ENCODE data around the gene ACSL3. TPM values are rescaled to one million over a fixed set of nuclear protein-coding genes. Genes with fewer than 3 reads are reported as not detected.

ACSL3 gene
- total and polyA plus RNA-seq, 2 donors (not counting 3 experiments of a cell fraction or from before 2014, with no cell fraction given), result 58.7 to 139 TPM

GRCh38 chr2:222837643-222838056, 23.2 kb upstream of the ACSL3 start:
- dilution Hi-C loops (cut with MboI; ENCODE audit: extremely low pct_ligation_motif_present, low sequenced_read_pairs) (no loop called here), intact Hi-C loops (cut with micrococcal nuclease) (no loop called here)
- H3K4me2 ChIP-seq (ENCODE audit: insufficient read depth, low read length), result no peak overlapping the region
- no peak overlapping the region for H3K27ac ChIP-seq (ENCODE audit: insufficient read depth, low read depth, low read length)
- H3K36me3 ChIP-seq (ENCODE audit: control insufficient read depth in 2 of 2, extremely low read depth in 1 of 2, insufficient read depth in 2 of 2, low read length in 2 of 2), result no peaks in the 10 kb centered on the region
- H3K9me3 ChIP-seq (replicated peaks; ENCODE audit: control insufficient read depth, insufficient read depth, low read length), result no peaks in the 10 kb centered on the region
- BruUV-seq (replicated peaks), result no TSS peak
- CTCF ChIA-PET, result interaction anchor here (0.6 to 1.0 kb wide), 2 partner anchors 66 to 147 kb away, joined by 3 to 4 read pairs; no protein-coding TSS in a partner anchor
- H3K27me3 ChIP-seq (ENCODE audit: control insufficient read depth in 2 of 2, insufficient read depth in 2 of 2, low read length in 2 of 2), result peaks cover 0 to 2% of the 10 kb centered on the region in 2 experiments
- POLR2A ChIA-PET, result no interaction called here
- no peak for FAIRE-seq
- H3K79me2 ChIP-seq (ENCODE audit: control insufficient read depth, insufficient read depth, low read length), result no peaks in the 10 kb centered on the region
- H3K9ac ChIP-seq (replicated peaks; ENCODE audit: extremely low read depth, insufficient read depth, low read length), result no peak overlapping the region
- no peak for DNase-seq (ENCODE audit: low read depth, low spot score)
- TF ChIP-seq POLR2AphosphoS5 (IDR thresholded peaks at IDR 0.05; ENCODE audit: insufficient read depth, low read depth, low read length), result no peak
- no peak for TF ChIP-seq FOS (IDR thresholded peaks at IDR 0.05; ENCODE audit: borderline replicate concordance, insufficient read depth, low read length)
- no peak for TF ChIP-seq GATA2 (IDR thresholded peaks at IDR 0.05; ENCODE audit: insufficient read depth, insufficient read length, low read depth, low read length)
- TF ChIP-seq POLR2A (IDR thresholded peaks at IDR 0.05; ENCODE audit: low read depth, low read length), result no peak
- no peaks in the 10 kb centered on the region for H4K20me1 ChIP-seq (replicated peaks; ENCODE audit: control insufficient read depth, extremely low read depth, insufficient read depth, low read length)
- no peaks in the 10 kb centered on the region for H3K9me1 ChIP-seq (replicated peaks; ENCODE audit: control insufficient read depth, extremely low read depth, insufficient read depth, low read length)
- peaks cover 9% of the 10 kb centered on the region for H3K4me1 ChIP-seq (ENCODE audit: control insufficient read depth, extremely low read depth, insufficient read depth, low read length)
- H2AFZ ChIP-seq (ENCODE audit: low read depth, low read length), result peak overlapping the region; percentile 8
- no peak overlapping the region for H3K4me3 ChIP-seq (replicated peaks in 1 of 3; ENCODE audit: insufficient read depth in 1 of 3, low read depth in 1 of 3, low read length in 3 of 3)

- ChIA-PET POLR2A (no interaction called here), CTCF (interaction anchor here (1.1 to 3.9 kb wide), 2 partner anchors 21 to 99 kb away, joined by 3 to 30 read pairs; partner anchors contain the start of gene ACSL3)
- intact Hi-C loops (cut with micrococcal nuclease) (no loop called here), dilution Hi-C loops (cut with MboI; ENCODE audit: extremely low pct_ligation_motif_present, low sequenced_read_pairs) (no loop called here)
- Histone ChIP-seq H3K4me3 (replicated peaks in 1 of 3; ENCODE audit: insufficient read depth in 1 of 3, low read depth in 1 of 3, low read length in 3 of 3) (no peak overlapping the region), H3K4me2 (ENCODE audit: insufficient read depth, low read length) (no peak overlapping the region), H4K20me1 (replicated peaks; ENCODE audit: control insufficient read depth, extremely low read depth, insufficient read depth, low read length) (no peaks in the 10 kb centered on the region), H3K79me2 (ENCODE audit: control insufficient read depth, insufficient read depth, low read length) (no peaks in the 10 kb centered on the region), H3K27me3 (ENCODE audit: control insufficient read depth in 2 of 2, insufficient read depth in 2 of 2, low read length in 2 of 2) (peaks cover 0 to 2% of the 10 kb centered on the region in 2 experiments), H3K9ac (replicated peaks; ENCODE audit: extremely low read depth, insufficient read depth, low read length) (no peak overlapping the region), H3K36me3 (ENCODE audit: control insufficient read depth in 2 of 2, extremely low read depth in 1 of 2, insufficient read depth in 2 of 2, low read length in 2 of 2) (no peaks in the 10 kb centered on the region), H3K9me3 (replicated peaks; ENCODE audit: control insufficient read depth, insufficient read depth, low read length) (no peaks in the 10 kb centered on the region), H3K27ac (ENCODE audit: insufficient read depth, low read depth, low read length) (no peak overlapping the region), H3K4me1 (ENCODE audit: control insufficient read depth, extremely low read depth, insufficient read depth, low read length) (peaks cover 25% of the 10 kb centered on the region), H2AFZ (ENCODE audit: low read depth, low read length) (no peak overlapping the region), H3K9me1 (replicated peaks; ENCODE audit: control insufficient read depth, extremely low read depth, insufficient read depth, low read length) (no peaks in the 10 kb centered on the region)
- BruUV-seq (replicated peaks), result no TSS peak
- TF ChIP-seq POLR2A (IDR thresholded peaks at IDR 0.05; ENCODE audit: low read depth, low read length), result no peak
- no peak for TF ChIP-seq MAX (IDR thresholded peaks at IDR 0.05; ENCODE audit: insufficient read depth, insufficient read length)
- DNase-seq (ENCODE audit: low read depth, low spot score), result no peak
- no peak for FAIRE-seq
Measured at GRCh38 chr2:222840060-222840802, 20.6 kb upstream of the ACSL3 start.

Data from endothelial cell of umbilical vein (primary cell).